A549 (cell line): ENCODE data around the gene NCOA7.
A peak's percentile ranks its signal among the peaks of the same experiment; 100 is the strongest.

Experiments used
- CEBPB ChIP-seq, 2 experiments: fragments of >200 bp in 1 of 2; sonication (Bioruptor Twin) in 1 of 2; formaldehyde crosslinking in 1 of 2; IDR thresholded peaks; 2 replicates each; pipeline ENCODE4 v1.6.1; 2012 to 2016
- CHD2 ChIP-seq: fragments of 150-350 bp; IDR thresholded peaks from 2 replicates; pipeline ENCODE4 v1.6.1; 2014; ENCODE audit warnings: low read length; ENCODE audit not compliant: partially characterized antibody
- CTCF ChIP-seq: fragments of >200 bp; sonication (Bioruptor Twin); formaldehyde crosslinking; IDR thresholded peaks from 3 replicates; pipeline ENCODE4 v1.5.1; 2016
- EP300 ChIP-seq, 2 experiments: fragments of >200 bp; sonication (Bioruptor Twin); formaldehyde crosslinking; IDR thresholded peaks; 2 replicates in 1 of 2; 3 replicates in 1 of 2; pipeline ENCODE4 v1.6.1; 2016 to 2017
- FOSL2 ChIP-seq, 2 experiments: fragments of 450-650 bp in 1 of 2; fragments of >200 bp in 1 of 2; sonication (Bioruptor Twin) in 1 of 2; formaldehyde crosslinking; IDR thresholded peaks; 2 replicates each; pipeline versions ENCODE4 v1.5.0 to v1.6.1; 2016 to 2020; ENCODE audit warnings: mild to moderate bottlenecking in 1 of 2, moderate library complexity in 1 of 2
- JUNB ChIP-seq: fragments of >200 bp; sonication (Bioruptor Twin); formaldehyde crosslinking; IDR thresholded peaks from 2 replicates; pipeline ENCODE4 v1.6.1; 2016
- KDM1A ChIP-seq: fragments of 200-600 bp; sonication (generic); IDR thresholded peaks from 2 replicates; pipeline ENCODE4 v1.6.1; 2016; ENCODE audit warnings: low read depth, mild to moderate bottlenecking
- POLR2A ChIP-seq: IDR thresholded peaks from 2 replicates; pipeline ENCODE4 v1.6.1; 2012; ENCODE audit warnings: mild to moderate bottlenecking, low read length
- RAD21 ChIP-seq, 2 experiments: fragments of >200 bp in 1 of 2; sonication (Bioruptor Twin) in 1 of 2; formaldehyde crosslinking in 1 of 2; IDR thresholded peaks in 1 of 2; conservative IDR thresholded peaks in 1 of 2; 2 replicates in 1 of 2; 3 replicates in 1 of 2; pipeline ENCODE4 v1.6.1; 2012 to 2018; ENCODE audit warnings: inconsistent platforms in 1 of 2
- RCOR1 ChIP-seq: fragments of 150-350 bp; IDR thresholded peaks from 2 replicates; pipeline ENCODE4 v1.6.1; 2014; ENCODE audit warnings: antibody characterized with exemption, low read length, low read depth
- RFX5 ChIP-seq: fragments of 450-650 bp; IDR thresholded peaks from 2 replicates; pipeline ENCODE4 v1.7.1; 2014; ENCODE audit warnings: antibody characterized with exemption, mild to moderate bottlenecking, moderate library complexity
- USF2 ChIP-seq: fragments of 450-650 bp; IDR thresholded peaks from 2 replicates; pipeline ENCODE4 v1.6.1; 2014; ENCODE audit warnings: antibody characterized with exemption
- ZFP36 ChIP-seq: fragments of 450-650 bp; IDR thresholded peaks from 2 replicates; pipeline ENCODE4 v1.6.1; 2014; ENCODE audit warnings: borderline replicate concordance; ENCODE audit not compliant: partially characterized antibody

- no peak for TF ChIP-seq EP300 (IDR thresholded peaks at IDR 0.05)
- TF ChIP-seq CTCF: no peak
- no peak for TF ChIP-seq RFX5
- TF ChIP-seq KDM1A: no peak
- no peak for TF ChIP-seq FOSL2 (IDR thresholded peaks at IDR 0.05)
- TF ChIP-seq FOSL2 (CRISPR knock-in tag; IDR thresholded peaks at IDR 0.05): peak; percentile 50; the same call in 1 of the 2 replicates
- TF ChIP-seq JUNB: peak; percentile 35; the same call in 1 of the 2 replicates
- peak; percentile 34 to 85; a peak in 2 of 4 replicates for TF ChIP-seq CEBPB (IDR thresholded peaks at IDR 0.05)
- no peak for TF ChIP-seq POLR2A
- no peak for TF ChIP-seq RAD21 (conservative IDR thresholded peaks at IDR 0.05 in 1 of 2, IDR thresholded peaks at IDR 0.05 in 1 of 2)
- no peak for TF ChIP-seq RCOR1
- no peak for TF ChIP-seq CHD2
- TF ChIP-seq USF2: no peak
- TF ChIP-seq ZFP36: no peak
Measured at GRCh38 chr6:125945378-125946141, 154.8 kb downstream of the NCOA7 start.
